Pancreas (tissue), 10 donors: ENCODE data around the gene LAMC2. TPM values are rescaled to one million over a fixed set of nuclear protein-coding genes. Genes with fewer than 3 reads are reported as not detected.

Experiments used
- ATAC-seq, 4 donors: fragments of 200-7000 bp; cut with Tn5 transposase; one replicate each; pipeline versions ENCODE4 v1.8.0 to v1.9.1; 2020; ENCODE audit warnings: mild to moderate bottlenecking in 4 of 4, moderate library complexity in 4 of 4
- DNase-seq, 6 donors: peaks; one replicate each; pipeline ENCODE4 v3.0.0-alpha.2; 2020
- FAIRE-seq: peaks from 2 replicates; lab custom pipeline; 2012; peaks lifted over from hg19 to GRCh38; lab: Jason Lieb, UNC
- H3K27ac ChIP-seq, 4 donors: fragments of 200-600 bp; sonication (generic); 1 replicate in 3 of 4; 2 replicates in 1 of 4; pipeline versions ENCODE4 v1.5.0 to v1.8.0; 2020
- H3K27me3 ChIP-seq, 4 donors: fragments of 200-600 bp; one replicate each; pipeline ENCODE4 v1.8.0; 2021
- H3K36me3 ChIP-seq, 3 donors: fragments of 200-600 bp; sonication (generic) in 1 of 3; one replicate each; pipeline versions ENCODE4 v1.5.0 to v1.8.0; 2020 to 2021
- H3K4me1 ChIP-seq, 3 donors: fragments of 200-600 bp; one replicate each; pipeline ENCODE4 v1.8.0; 2021
- H3K4me3 ChIP-seq, 4 donors: fragments of 200-600 bp; sonication (generic) in 2 of 4; one replicate each; pipeline versions ENCODE4 v1.5.0 to v1.8.0; 2020 to 2021
- H3K9me3 ChIP-seq, 4 donors: fragments of 200-600 bp; one replicate each; pipeline ENCODE4 v1.8.0; 2021
- WGBS, 2 donors: extraction: QIAGEN DNeasy Blood & Tissue Kit; methylation state at CpG; one replicate each; pipeline ENCODE4 v1.1.7; 2013; 5-methylcytosine and 5-hydroxymethylcytosine counted together
- intact Hi-C, 3 donors: fragments of 100-400 bp; cut with DNase I; formaldehyde crosslinking; loops; one replicate each; pipeline versions ENCODE4 v1.11.1 to v1.14.2; 2022
- polyA plus RNA-seq, 2 donors: library from polyadenylated mRNA; stranded (reverse); fragments of 200-250 nt; gene quantifications; one replicate each; pipeline ENCODE4 v1.2.3, GENCODE V29; 2013
- total RNA-seq, 6 donors: library from RNA; stranded (reverse); fragmentation: NEBNext Ultra II Directional in 4 of 6; extraction: Animal tissue kit (Norgen Biotek cat#: 25700) in 4 of 6; gene quantifications; one replicate each; pipeline versions ENCODE4 v1.2.1 to v1.2.4, GENCODE V29; 2021 to 2023
- TF ChIP-seq, protein P1 (sequence below), 4 donors: fragments of 200-600 bp; sonication (generic) in 3 of 4; IDR thresholded peaks; one replicate each; pipeline versions ENCODE4 v1.5.0 to v1.8.0; 2021; ENCODE audit warnings: antibody characterized with exemption in 4 of 4
- donor health status: healthy with polysubstance abuse.
- donor health status: DM: no; HTN: no; CAD: no; lungs with moderate emphysema.
- donor health status: DM: no; HTN: no; CAD: no.
- donor health status: control.
- donor health status: control.
- donor health status: Bipolar disorder and iron deficiency.
- donor health status: DM: yes; HTN: yes; CAD: no.
- donor health status: DM: no; HTN: no; CAD: no.
- donor health status: DM: no; HTN: no; CAD: no.
- donor health status: DM: yes; HTN: yes; CAD: no.

Gene LAMC2
- total and polyA plus RNA-seq, 8 donors: 1.3 to 31.2 (median 2.2) TPM

DNA sequence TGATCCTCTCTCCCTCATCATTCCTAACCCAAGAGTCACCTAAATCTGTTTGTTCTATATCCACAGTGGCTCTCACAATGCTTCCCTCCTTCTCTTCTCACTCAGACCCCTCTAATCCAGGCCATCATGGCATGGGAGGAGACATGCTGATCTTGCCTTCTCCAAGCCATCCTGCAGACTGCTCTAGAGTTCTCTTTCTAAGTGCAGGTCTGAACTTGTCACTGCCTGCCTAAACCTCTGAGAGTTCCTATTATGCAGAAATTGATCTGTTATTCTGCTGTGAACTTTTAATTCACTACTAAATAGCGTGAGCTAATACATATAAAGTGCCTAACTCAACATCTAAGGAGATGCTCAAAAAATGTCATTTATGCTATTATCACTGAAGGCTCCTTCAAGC lies 26.8 kb downstream of the LAMC2 start:
- TF ChIP-seq, protein P1, sequence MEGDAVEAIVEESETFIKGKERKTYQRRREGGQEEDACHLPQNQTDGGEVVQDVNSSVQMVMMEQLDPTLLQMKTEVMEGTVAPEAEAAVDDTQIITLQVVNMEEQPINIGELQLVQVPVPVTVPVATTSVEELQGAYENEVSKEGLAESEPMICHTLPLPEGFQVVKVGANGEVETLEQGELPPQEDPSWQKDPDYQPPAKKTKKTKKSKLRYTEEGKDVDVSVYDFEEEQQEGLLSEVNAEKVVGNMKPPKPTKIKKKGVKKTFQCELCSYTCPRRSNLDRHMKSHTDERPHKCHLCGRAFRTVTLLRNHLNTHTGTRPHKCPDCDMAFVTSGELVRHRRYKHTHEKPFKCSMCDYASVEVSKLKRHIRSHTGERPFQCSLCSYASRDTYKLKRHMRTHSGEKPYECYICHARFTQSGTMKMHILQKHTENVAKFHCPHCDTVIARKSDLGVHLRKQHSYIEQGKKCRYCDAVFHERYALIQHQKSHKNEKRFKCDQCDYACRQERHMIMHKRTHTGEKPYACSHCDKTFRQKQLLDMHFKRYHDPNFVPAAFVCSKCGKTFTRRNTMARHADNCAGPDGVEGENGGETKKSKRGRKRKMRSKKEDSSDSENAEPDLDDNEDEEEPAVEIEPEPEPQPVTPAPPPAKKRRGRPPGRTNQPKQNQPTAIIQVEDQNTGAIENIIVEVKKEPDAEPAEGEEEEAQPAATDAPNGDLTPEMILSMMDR (IDR thresholded peaks at IDR 0.05): no peak
- Histone ChIP-seq H3K4me1 (no peaks in the 10 kb centered on the region), H3K27ac (no peak overlapping the region), H3K27me3 (no peaks in the 10 kb centered on the region), H3K4me3 (no peak overlapping the region), H3K9me3 (no peaks in the 10 kb centered on the region), H3K36me3 (no peaks in the 10 kb centered on the region)
- FAIRE-seq: no peak
- no peak for ATAC-seq
- 76 to 82% methylated on average over 1 of the region's 1 CpG for WGBS, 2 donors
- no peak for DNase-seq
- intact Hi-C loops: no loop called here

DNA sequence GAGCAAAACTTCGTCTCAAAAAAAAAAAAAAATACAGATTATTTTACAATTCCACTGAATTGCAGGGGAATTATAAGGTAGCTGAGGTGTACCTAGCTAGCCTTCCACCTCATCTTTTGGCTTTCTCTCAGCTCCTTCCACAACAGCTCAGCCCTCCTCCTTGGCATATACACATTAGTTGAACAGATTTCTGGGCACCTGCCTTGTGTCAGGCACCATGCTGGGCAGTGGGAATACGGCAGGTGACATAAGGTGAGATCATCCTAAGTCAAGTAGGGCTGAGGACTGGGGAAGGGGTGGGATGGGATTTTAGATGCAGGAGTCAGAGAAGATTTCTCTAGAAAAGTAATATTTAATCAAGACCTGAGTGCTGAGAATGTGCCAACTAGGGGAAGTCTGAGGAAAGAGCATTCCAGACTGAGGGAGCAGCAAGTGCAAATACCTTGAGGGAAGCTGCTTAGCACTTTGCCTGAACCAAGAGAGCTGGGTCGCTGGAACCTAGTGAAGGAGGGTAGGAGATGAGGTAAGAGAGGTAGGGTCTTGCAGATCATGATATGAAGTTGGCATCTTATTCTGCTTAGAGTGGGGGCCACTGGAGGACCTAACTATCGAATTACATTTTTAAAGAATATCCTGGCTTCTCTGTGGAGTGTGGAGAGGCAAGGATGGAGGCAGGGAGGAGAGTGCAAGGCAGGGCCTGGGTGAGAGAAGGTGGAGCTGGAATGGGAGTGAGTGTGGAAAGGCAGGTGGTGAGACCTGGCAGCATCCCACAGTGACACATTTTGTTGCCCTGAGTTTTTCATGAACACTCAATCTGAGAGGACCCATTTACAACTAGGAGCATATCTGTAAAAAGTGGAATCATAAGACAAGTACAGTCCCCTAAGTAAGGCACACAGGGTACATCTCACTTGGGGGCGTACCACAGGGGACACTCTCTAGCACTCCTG lies 28.2 kb downstream of the LAMC2 start:
- no peak overlapping the region for H3K4me3 ChIP-seq
- 73 to 77% methylated on average over 5 of the region's 5 CpGs for WGBS, 2 donors
- H3K27ac ChIP-seq: no peak overlapping the region
- ATAC-seq: no peak
- intact Hi-C loops: no loop called here
- no peaks in the 10 kb centered on the region for H3K36me3 ChIP-seq
- no peak for FAIRE-seq
- H3K4me1 ChIP-seq: no peaks in the 10 kb centered on the region
- H3K9me3 ChIP-seq: no peaks in the 10 kb centered on the region
- no peak for DNase-seq
- H3K27me3 ChIP-seq: no peaks in the 10 kb centered on the region
- TF ChIP-seq, protein P1 (IDR thresholded peaks at IDR 0.05): no peak

DNA sequence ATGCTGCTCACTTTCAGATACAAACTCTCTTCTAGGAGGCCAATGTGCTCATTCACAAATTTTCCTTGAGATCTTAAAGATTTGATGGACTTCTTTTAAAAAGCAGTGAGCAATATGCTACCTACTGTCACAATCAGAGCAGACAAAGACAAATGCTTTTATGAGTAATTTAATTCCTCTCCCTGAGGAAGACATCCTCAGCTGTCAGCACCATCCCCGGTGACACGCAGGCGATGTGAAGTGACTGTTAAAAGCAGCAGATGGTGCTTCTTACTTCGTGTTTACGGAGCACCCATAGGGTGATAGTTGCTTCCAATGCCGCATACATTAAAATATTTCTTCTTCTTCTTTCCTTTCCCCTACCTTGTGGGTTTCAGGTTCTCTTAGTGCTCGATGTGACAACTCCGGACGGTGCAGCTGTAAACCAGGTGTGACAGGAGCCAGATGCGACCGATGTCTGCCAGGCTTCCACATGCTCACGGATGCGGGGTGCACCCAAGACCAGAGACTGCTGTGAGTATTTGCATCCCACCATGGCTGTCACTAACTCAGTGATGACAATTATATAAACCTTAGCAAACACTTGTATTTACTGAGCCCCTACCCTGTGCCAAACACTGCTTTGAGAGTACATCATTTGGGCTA lies 29.1 kb downstream of the LAMC2 start:
- no peak overlapping the region for H3K27ac ChIP-seq
- no peaks in the 10 kb centered on the region for H3K27me3 ChIP-seq
- WGBS, 2 donors: 73 to 78% methylated on average over 13 of the region's 13 CpGs
- FAIRE-seq (no peak), ATAC-seq (no peak), DNase-seq (no peak)
- H3K36me3 ChIP-seq: no peaks in the 10 kb centered on the region
- no peaks in the 10 kb centered on the region for H3K9me3 ChIP-seq
- H3K4me1 ChIP-seq: no peaks in the 10 kb centered on the region
- TF ChIP-seq, protein P1 (IDR thresholded peaks at IDR 0.05): no peak
- H3K4me3 ChIP-seq: no peak overlapping the region
- intact Hi-C loops: no loop called here

DNA sequence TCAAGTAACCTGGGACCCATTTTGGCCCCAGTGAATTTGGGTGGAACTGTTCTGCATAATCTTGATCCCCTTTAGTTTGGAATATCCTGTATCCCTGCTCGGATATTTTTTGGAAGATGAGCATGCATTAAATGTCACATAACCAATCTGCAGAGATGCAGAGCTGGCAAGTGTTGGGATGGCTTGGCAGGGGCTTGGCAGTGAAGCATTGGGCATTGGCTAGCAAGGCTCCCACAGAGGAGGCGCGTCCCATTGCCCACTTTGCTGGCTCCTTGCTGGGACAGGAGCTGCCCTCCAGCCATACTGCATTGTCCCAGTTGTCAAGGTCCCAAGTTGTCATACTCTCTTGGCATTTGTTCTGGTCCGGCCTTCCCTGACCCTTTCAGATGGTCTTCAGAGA lies 29.9 kb downstream of the LAMC2 start:
- no peak for DNase-seq

More for the DNA sequence above, 29.9 kb downstream of the LAMC2 start:
- ATAC-seq (no peak), FAIRE-seq (no peak)
- WGBS, 2 donors: 83 to 89% methylated on average over 4 of the region's 4 CpGs
- Histone ChIP-seq H3K4me3 (no peak overlapping the region), H3K27me3 (no peaks in the 10 kb centered on the region), H3K9me3 (no peaks in the 10 kb centered on the region), H3K27ac (no peak overlapping the region), H3K4me1 (no peaks in the 10 kb centered on the region), H3K36me3 (no peaks in the 10 kb centered on the region)
- TF ChIP-seq, protein P1 (IDR thresholded peaks at IDR 0.05): no peak
- intact Hi-C loops: no loop called here
